ENCODE data around the gene FANCI. TPM values are rescaled to one million over a fixed set of nuclear protein-coding genes. Genes with fewer than 3 reads are reported as not detected.

The FANCI gene
- total RNA-seq, 1 donor from 2014 or later, result 5.5 TPM

DNA sequence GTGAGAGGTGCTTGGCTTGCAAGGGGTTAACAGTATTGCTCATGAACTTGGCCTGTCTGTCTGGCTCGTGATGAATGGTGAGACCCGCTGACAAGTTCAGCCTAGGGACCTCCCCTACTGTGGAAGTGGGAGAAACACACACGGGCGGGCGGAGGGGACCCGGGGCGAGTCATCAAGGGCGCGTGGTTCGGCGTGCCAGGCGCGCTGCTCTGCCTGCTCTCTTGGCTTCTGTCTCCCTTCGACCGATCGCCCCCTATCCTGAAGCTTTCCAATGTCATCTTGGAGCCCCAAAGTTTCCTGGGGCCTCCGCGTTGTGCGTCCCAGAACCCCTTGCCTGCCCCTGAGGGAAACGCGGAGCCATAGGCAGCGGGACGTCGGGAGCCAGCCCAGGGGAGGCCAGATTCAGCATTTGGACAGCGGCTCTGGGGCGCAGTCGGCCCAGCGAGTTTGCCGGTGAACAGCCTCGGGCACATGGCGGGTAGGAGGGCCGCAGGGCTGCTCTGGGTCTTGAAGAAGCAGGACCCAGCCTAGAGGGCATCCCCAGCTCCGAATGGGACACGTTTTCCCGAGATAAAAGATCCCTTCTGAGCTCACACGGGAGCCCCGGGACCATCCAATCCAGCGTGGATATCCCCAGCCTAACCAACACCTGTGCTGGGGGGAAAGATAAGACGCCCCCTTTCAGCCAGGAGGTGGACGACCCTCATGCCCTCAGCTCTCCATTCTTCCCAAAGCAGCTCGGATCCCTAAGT lies 117.8 kb downstream of the FANCI start:
- DNase-seq (ENCODE audit: low read depth) (peak; percentile 26), FAIRE-seq (no peak)
- no peak for TF ChIP-seq CTCF (IDR thresholded peaks at IDR 0.05; ENCODE audit: insufficient read depth, low read length, severe bottlenecking)
- Histone ChIP-seq H3K27me3 (ENCODE audit: control insufficient read depth, insufficient read depth, low read length) (peaks cover 71% of the 10 kb centered on the region), H3K4me3 (ENCODE audit: low read depth, low read length) (no peak overlapping the region), H3K36me3 (ENCODE audit: control insufficient read depth, insufficient read depth, low read length) (no peaks in the 10 kb centered on the region)

DNA sequence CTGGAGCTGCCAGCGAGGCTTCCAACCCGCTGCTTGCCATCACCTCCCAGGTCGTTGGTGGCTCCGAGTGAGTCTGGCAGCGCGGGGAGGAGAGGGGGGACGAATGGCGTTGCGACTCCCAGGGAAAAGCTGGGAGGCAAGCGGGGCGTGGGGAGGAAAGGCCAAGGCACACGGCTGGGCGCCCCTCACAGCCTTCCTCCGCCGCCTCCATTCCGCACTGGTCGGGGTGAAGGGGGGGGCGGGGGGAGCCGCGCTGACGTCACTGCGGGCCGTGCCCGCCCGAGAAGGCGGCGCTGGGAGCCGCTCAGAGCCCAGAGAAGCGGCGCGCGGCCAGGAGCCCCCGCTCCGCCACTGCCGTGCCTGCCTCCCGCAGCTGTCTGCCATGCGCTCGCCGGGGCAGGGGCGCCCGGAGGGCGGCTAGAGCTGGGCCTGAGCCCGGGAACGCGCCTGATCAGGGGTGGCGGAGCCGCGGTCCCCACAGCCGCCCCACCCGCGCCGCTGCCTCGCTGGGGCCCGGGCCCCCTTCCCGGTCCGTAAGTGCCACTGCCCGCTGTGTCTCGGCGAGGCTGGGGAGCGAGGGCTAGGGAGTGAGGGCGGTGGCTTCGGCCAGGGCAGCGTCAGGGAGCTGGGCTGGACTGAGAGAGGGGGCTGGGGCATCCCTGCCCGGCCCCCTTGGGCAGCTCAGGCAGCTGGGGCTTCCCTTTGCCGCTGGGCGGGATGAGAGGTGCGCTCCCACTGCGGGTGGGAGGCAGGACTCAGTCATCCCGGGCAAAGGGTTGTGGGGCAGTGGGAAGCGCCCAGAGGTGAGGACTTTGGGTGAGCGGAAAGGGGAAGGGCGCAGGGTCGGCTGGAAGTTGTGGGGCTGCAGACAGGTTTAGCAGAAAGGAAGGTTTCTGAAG lies 118.7 kb downstream of the FANCI start:
- TF ChIP-seq CTCF (IDR thresholded peaks at IDR 0.05; ENCODE audit: insufficient read depth, low read length, severe bottlenecking), result no peak
- peaks cover 77% of the 10 kb centered on the region for H3K27me3 ChIP-seq (ENCODE audit: control insufficient read depth, insufficient read depth, low read length)
- H3K36me3 ChIP-seq (ENCODE audit: control insufficient read depth, insufficient read depth, low read length), result no peaks in the 10 kb centered on the region
- DNase-seq (ENCODE audit: low read depth) (no peak), FAIRE-seq (no peak)
- no peak overlapping the region for H3K4me3 ChIP-seq (ENCODE audit: low read depth, low read length)

GRCh38 chr15:89363133-89363532 lies 119.4 kb downstream of the FANCI start:
- H3K4me3 ChIP-seq (ENCODE audit: low read depth, low read length), result no peak overlapping the region
- DNase-seq (ENCODE audit: low read depth) (no peak), FAIRE-seq (no peak)
- no peak for TF ChIP-seq CTCF (IDR thresholded peaks at IDR 0.05; ENCODE audit: insufficient read depth, low read length, severe bottlenecking)
- H3K27me3 ChIP-seq (ENCODE audit: control insufficient read depth, insufficient read depth, low read length), result peaks cover 75% of the 10 kb centered on the region
- H3K36me3 ChIP-seq (ENCODE audit: control insufficient read depth, insufficient read depth, low read length), result no peaks in the 10 kb centered on the region

GRCh38 chr15:89363770-89364169 lies 120.0 kb downstream of the FANCI start:
- H3K36me3 ChIP-seq (ENCODE audit: control insufficient read depth, insufficient read depth, low read length), result no peaks in the 10 kb centered on the region
- no peak overlapping the region for H3K4me3 ChIP-seq (ENCODE audit: low read depth, low read length)
- no peak for FAIRE-seq
- TF ChIP-seq CTCF (IDR thresholded peaks at IDR 0.05; ENCODE audit: insufficient read depth, low read length, severe bottlenecking), result no peak
- peaks cover 76% of the 10 kb centered on the region for H3K27me3 ChIP-seq (ENCODE audit: control insufficient read depth, insufficient read depth, low read length)
- no peak for DNase-seq (ENCODE audit: low read depth)

DNA sequence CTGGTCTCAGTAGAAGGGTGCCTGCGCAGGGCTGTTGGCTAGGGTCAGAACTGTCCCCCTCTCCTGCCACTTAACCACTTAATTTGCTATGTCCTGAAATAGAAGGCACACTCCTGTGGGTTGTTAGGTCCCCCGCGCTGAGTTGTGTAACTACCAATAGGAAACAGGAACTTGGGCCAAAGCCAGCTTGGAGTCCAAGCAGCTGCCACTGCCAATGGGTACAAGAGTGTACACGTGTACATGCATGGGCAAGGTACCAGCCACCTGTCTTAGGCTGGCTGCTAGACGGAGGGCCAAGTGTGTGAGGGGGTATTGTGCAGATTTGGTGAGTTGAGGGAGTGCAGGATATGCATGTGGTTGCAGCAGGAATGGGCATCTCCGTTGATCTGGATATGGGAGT lies 120.6 kb downstream of the FANCI start:
- TF ChIP-seq CTCF (IDR thresholded peaks at IDR 0.05; ENCODE audit: insufficient read depth, low read length, severe bottlenecking), result no peak
- FAIRE-seq, result peak; percentile 52
- Histone ChIP-seq H3K36me3 (ENCODE audit: control insufficient read depth, insufficient read depth, low read length) (no peaks in the 10 kb centered on the region), H3K4me3 (ENCODE audit: low read depth, low read length) (no peak overlapping the region), H3K27me3 (ENCODE audit: control insufficient read depth, insufficient read depth, low read length) (peaks cover 78% of the 10 kb centered on the region)
- no peak for DNase-seq (ENCODE audit: low read depth)

Data from bronchial epithelial cell (primary cell).